Subcutaneous adipose tissue (tissue), 4 donors: ENCODE results near the gene STMND1. TPM values are rescaled to one million over a fixed set of nuclear protein-coding genes. Genes with fewer than 3 reads are reported as not detected.

ENCODE experiments used
- total RNA-seq, 4 donors: library from RNA; depleted of rRNA; stranded (reverse); fragments of >200 nt; gene quantifications; one replicate each; pipeline ENCODE4 v1.1.0, GENCODE V29; 2016
- TF ChIP-seq, protein P1 (sequence below): fragments of 450-650 bp; IDR thresholded peaks from one replicate; pipeline ENCODE4 v1.5.1; 2016; ENCODE audit warnings: low read depth, mild to moderate bottlenecking, control low read depth, antibody characterized with exemption, moderate library complexity

STMND1 gene
- total RNA-seq, 4 donors from 2014 or later, result not detected

DNA sequence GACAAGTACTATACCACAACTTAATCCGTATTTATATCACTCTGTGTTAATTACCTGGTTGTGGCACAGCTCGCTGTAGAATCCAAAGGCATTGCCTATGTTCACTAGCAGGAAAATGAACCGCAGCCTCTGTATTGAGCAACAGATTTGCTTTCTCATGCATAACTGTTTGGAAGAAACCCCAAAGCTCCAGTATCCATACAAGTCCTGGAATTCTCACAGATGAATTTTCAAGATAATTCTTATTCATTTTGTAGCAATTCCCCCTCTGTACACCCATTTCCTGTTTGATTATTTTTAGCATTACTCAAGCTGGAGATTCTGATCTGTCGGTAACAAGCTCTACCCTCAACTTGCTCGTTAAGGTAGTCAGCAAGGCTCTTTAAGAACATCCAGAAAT is 63.5 kb downstream of the STMND1 start:
- TF ChIP-seq, protein P1, sequence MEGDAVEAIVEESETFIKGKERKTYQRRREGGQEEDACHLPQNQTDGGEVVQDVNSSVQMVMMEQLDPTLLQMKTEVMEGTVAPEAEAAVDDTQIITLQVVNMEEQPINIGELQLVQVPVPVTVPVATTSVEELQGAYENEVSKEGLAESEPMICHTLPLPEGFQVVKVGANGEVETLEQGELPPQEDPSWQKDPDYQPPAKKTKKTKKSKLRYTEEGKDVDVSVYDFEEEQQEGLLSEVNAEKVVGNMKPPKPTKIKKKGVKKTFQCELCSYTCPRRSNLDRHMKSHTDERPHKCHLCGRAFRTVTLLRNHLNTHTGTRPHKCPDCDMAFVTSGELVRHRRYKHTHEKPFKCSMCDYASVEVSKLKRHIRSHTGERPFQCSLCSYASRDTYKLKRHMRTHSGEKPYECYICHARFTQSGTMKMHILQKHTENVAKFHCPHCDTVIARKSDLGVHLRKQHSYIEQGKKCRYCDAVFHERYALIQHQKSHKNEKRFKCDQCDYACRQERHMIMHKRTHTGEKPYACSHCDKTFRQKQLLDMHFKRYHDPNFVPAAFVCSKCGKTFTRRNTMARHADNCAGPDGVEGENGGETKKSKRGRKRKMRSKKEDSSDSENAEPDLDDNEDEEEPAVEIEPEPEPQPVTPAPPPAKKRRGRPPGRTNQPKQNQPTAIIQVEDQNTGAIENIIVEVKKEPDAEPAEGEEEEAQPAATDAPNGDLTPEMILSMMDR, result no peak

DNA sequence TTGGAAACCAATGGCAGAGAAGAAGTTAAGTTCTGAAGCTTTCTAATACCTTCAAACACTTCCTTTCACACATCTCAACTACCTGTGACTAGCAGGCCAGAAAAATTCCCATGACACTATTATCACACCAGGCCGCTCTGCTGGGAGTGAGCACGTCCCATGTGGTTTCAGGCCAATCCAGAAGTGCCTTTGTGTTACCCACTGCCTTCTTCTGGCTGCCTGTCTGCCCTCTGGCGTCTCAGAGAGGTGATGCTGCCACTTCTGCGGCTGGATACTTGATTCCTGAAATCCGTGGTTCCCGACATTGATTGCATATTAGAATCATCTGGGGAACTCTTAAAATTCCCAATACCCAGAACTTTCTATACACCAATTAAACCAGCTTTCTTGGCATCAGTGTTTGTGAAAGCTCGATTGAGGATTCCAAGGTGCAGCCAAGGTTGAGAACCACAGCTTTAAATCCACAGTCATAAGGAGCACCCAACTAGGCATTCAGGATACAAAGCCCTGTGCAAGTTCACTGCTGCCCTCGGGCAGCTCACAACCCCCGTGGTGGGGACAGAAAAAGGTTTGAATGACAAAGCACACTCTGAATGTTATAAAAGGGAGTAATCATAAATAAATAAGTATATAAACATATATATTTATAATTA is 65.6 kb downstream of the STMND1 start:
- TF ChIP-seq, protein P1, result no peak

DNA sequence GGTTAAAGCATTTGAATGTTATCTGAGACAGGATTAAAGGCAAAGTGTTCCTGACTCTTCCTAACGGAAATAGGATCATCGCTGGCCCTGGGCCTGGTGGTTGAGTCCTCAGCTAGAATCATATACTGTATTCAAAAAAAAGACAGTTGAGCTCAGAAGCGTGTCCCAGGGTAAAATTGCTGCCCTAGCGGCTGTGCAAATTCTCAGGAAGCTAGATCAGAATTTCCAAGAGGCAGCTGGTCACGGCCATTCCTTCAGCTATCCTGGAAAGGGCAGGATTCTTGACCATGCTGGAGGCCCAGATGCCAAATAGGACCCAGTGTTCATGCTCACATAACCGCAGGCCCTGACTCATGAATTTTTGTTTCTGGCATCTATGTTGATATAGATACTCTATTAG is 67.4 kb downstream of the STMND1 start:
- TF ChIP-seq, protein P1, result no peak

DNA sequence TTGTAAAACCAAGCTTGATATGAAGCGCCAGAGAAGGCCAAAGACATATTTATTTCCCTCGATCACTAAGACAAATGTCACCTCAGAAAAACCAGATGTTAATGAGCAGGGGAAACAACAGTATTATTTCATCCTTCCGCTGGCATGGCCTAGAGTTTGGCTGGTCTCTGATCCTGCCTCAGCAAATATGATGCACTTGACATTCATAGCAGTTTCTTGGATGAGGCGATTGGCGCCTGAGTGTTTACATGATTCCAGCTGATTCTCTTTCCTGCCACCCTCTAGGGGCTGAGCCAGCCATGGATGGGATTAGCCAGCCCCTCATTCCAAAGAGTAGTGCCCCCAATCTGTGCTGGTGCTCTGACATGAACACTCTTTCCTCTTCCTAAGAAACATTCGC is 67.9 kb downstream of the STMND1 start:
- TF ChIP-seq, protein P1, result no peak

GRCh38 chr6:17172836-17173470 is 71.1 kb downstream of the STMND1 start:
- TF ChIP-seq, protein P1, result no peak

GRCh38 chr6:17178326-17178725 is 76.5 kb downstream of the STMND1 start:
- TF ChIP-seq, protein P1, result no peak

DNA sequence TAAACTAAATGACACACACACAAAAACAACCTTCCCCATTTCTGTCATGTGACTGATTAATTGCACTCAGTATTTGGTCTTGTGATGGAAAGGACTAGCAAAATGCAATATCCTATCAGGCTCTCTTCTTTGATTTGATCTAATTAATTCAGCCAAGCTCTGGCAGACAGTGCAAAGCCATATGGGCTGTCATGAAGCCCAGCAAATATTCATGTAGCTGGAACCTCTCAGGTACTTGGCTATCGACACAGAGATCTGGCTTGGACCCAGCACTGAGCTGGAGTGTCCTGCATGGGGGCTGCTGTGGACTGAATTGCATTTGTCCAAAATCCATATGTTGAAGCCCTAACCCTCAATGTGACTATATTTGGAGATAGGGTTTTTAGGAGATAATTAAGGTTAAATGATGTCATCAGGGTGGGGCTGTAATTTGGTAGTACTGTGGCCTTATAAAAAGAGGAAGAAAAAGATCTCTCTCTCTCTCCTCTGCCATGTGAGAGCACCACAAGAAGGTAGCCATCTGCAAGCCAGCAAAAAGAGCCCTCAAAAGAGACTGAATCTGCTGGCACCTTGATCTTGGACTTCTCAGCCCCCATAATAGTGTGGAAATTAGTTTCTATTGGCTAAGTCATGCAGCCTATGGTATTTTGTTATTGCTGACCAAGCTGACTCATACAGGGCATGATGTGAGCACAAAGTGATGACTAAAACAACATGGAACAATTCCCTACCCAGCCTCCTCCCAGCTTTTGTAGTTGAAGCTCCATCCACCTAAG is 77.1 kb downstream of the STMND1 start:
- TF ChIP-seq, protein P1, result no peak
